HepG2 (cell line): ENCODE data around the gene PTGIS. TPM values are rescaled to one million over a fixed set of nuclear protein-coding genes. Genes with fewer than 3 reads are reported as not detected.

Experiments
- EED ChIP-seq: sonication (generic); formaldehyde crosslinking; IDR thresholded peaks from 2 replicates; pipeline ENCODE4 v1.5.0; 2020; ENCODE audit warnings: mild to moderate bottlenecking, missing genetic modification reagents
- MXD4 ChIP-seq: IDR thresholded peaks from 2 replicates; pipeline ENCODE4 v1.6.1; 2016; ENCODE audit warnings: mild to moderate bottlenecking, missing biosample characterization, missing genetic modification reagents
- RBM22 ChIP-seq: fragments of 200-400 bp; formaldehyde crosslinking; optimal IDR thresholded peaks from 2 replicates; pipeline ENCODE3; 2017; ENCODE audit warnings: mild to moderate bottlenecking, low read length, moderate library complexity
- SOX6 ChIP-seq, 2 experiments: fragments of 450-650 bp in 1 of 2; sonication (generic) in 1 of 2; formaldehyde crosslinking in 1 of 2; IDR thresholded peaks; 2 replicates each; pipeline versions ENCODE4 v1.4.0 to v1.6.1; 2017 to 2020; ENCODE audit warnings: antibody characterized with exemption in 1 of 2, mild to moderate bottlenecking in 1 of 2, missing genetic modification reagents in 1 of 2
- XRCC5 ChIP-seq: fragments of 200-400 bp; formaldehyde crosslinking; optimal IDR thresholded peaks from 2 replicates; pipeline ENCODE3; 2017; ENCODE audit warnings: mild to moderate bottlenecking, low read length
- ZFY ChIP-seq: sonication (generic); formaldehyde crosslinking; IDR thresholded peaks from 2 replicates; pipeline ENCODE4 v1.4.0; 2020; ENCODE audit warnings: missing genetic modification reagents
- ZNF121 ChIP-seq: sonication (generic); formaldehyde crosslinking; IDR thresholded peaks from 2 replicates; pipeline ENCODE4 v1.5.0; 2020; ENCODE audit warnings: mild to moderate bottlenecking, missing genetic modification reagents
- ZNF350 ChIP-seq: sonication (generic); formaldehyde crosslinking; IDR thresholded peaks from 2 replicates; pipeline ENCODE4 v1.4.0; 2020; ENCODE audit warnings: mild to moderate bottlenecking, low read depth, missing genetic modification reagents, borderline replicate concordance
- ZNF432 ChIP-seq: sonication (generic); formaldehyde crosslinking; IDR thresholded peaks from 2 replicates; pipeline ENCODE4 v1.5.0; 2020; ENCODE audit warnings: missing genetic modification reagents, mild to moderate bottlenecking, borderline replicate concordance
- ZNF512 ChIP-seq: sonication (generic); formaldehyde crosslinking; IDR thresholded peaks from 2 replicates; pipeline ENCODE4 v1.4.0; 2020; ENCODE audit warnings: mild to moderate bottlenecking, missing genetic modification reagents
- ZNF605 ChIP-seq: sonication (generic); formaldehyde crosslinking; IDR thresholded peaks from 2 replicates; pipeline ENCODE4 v1.8.0; 2022; ENCODE audit warnings: mild to moderate bottlenecking, missing genetic modification reagents
- ZNF652 ChIP-seq: IDR thresholded peaks from 2 replicates; pipeline ENCODE4 v1.6.1; 2016; ENCODE audit warnings: low read depth, borderline replicate concordance
- ZNF782 ChIP-seq: sonication (generic); formaldehyde crosslinking; IDR thresholded peaks from 2 replicates; pipeline ENCODE4 v1.4.0; 2020; ENCODE audit warnings: missing genetic modification reagents, mild to moderate bottlenecking, borderline replicate concordance
- polyA plus RNA-seq, 8 experiments: library from polyadenylated mRNA; depleted of rRNA in 3 of 8; stranded (reverse) in 7 of 8; unstranded in 1 of 8; fragments of >200 nt; fragmentation: Illumina TruSeq in 4 of 8; extraction: Trizol in 4 of 8; gene quantifications; 2 replicates each; pipeline versions ENCODE4 v1.2.1 to v1.2.3, GENCODE V29; 2011 to 2016; ENCODE audit warnings: low read depth in 4 of 8, missing spikeins in 1 of 8, mixed read lengths in 1 of 8; ENCODE audit not compliant: insufficient read depth in 1 of 8
- total RNA-seq, 5 experiments: library from RNA; depleted of rRNA; stranded (reverse); fragments of >200 nt; fragmentation: Illumina TruSeq; extraction: Trizol; gene quantifications; 2 replicates each; pipeline ENCODE4 v1.2.3, GENCODE V29; 2016; ENCODE audit warnings: low read depth in 1 of 5
- TF ChIP-seq, protein P1 (sequence below): sonication (generic); formaldehyde crosslinking; IDR thresholded peaks from 2 replicates; pipeline ENCODE4 v1.8.0; 2022; ENCODE audit warnings: low read depth, missing genetic modification reagents
- TF ChIP-seq, protein P2 (sequence below): sonication (generic); formaldehyde crosslinking; IDR thresholded peaks from 2 replicates; pipeline ENCODE4 v1.4.0; 2020; ENCODE audit warnings: low read depth, missing genetic modification reagents
- TF ChIP-seq, protein P3 (sequence below): sonication (generic); formaldehyde crosslinking; IDR thresholded peaks from 2 replicates; pipeline ENCODE4 v1.5.1; 2020; ENCODE audit warnings: mild to moderate bottlenecking, missing genetic modification reagents, borderline replicate concordance
- TF ChIP-seq, protein P4 (sequence below): IDR thresholded peaks from 2 replicates; pipeline ENCODE4 v1.4.0; 2020; ENCODE audit warnings: mild to moderate bottlenecking, missing genetic modification reagents

The PTGIS gene
- total and polyA plus RNA-seq, 2 of the 13 experiments (the other 11 are each of a cell fraction or from before 2014, with no cell fraction given) = not detected

GRCh38 chr20:49603209-49603627, 35.3 kb upstream of the PTGIS start (continued):
- TF ChIP-seq ZNF512 (peak; percentile 21; the same call in 1 of the 2 replicates), EED (0 out of 2 replicates have a peak, but pooled peaks have one; percentile 3), MXD4 (CRISPR knock-in tag) (peak; percentile 44; the same call in 1 of the 2 replicates), ZNF350 (CRISPR knock-in tag) (peak; percentile 65; the same call in 1 of the 2 replicates), ZNF121 (no peak), ZNF432 (CRISPR knock-in tag) (no peak), ZNF782 (CRISPR knock-in tag) (0 out of 2 replicates have a peak, but pooled peaks have one; percentile 38), ZFY (CRISPR knock-in tag) (peak; percentile 62; the same call in 1 of the 2 replicates), ZNF605 (peak; percentile 22; the same call in 1 of the 2 replicates), SOX6 (IDR thresholded peaks at IDR 0.05) (no peak), SOX6 (CRISPR knock-in tag; IDR thresholded peaks at IDR 0.05) (no peak), XRCC5 (peak; percentile 88), RBM22 (no peak), ZNF652 (CRISPR knock-in tag) (no peak)
- TF ChIP-seq, protein P1, sequence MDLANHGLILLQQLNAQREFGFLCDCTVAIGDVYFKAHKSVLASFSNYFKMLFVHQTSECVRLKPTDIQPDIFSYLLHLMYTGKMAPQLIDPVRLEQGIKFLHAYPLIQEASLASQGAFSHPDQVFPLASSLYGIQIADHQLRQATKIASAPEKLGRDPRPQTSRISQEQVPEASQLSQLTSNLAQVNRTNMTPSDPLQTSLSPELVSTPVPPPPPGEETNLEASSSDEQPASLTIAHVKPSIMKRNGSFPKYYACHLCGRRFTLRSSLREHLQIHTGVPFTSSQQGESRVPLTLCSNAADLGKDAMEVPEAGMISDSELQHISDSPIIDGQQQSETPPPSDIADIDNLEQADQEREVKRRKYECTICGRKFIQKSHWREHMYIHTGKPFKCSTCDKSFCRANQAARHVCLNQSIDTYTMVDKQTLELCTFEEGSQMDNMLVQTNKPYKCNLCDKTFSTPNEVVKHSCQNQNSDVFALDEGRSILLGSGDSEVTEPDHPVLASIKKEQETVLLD (CRISPR knock-in tag) = no peak
- TF ChIP-seq, protein P2, sequence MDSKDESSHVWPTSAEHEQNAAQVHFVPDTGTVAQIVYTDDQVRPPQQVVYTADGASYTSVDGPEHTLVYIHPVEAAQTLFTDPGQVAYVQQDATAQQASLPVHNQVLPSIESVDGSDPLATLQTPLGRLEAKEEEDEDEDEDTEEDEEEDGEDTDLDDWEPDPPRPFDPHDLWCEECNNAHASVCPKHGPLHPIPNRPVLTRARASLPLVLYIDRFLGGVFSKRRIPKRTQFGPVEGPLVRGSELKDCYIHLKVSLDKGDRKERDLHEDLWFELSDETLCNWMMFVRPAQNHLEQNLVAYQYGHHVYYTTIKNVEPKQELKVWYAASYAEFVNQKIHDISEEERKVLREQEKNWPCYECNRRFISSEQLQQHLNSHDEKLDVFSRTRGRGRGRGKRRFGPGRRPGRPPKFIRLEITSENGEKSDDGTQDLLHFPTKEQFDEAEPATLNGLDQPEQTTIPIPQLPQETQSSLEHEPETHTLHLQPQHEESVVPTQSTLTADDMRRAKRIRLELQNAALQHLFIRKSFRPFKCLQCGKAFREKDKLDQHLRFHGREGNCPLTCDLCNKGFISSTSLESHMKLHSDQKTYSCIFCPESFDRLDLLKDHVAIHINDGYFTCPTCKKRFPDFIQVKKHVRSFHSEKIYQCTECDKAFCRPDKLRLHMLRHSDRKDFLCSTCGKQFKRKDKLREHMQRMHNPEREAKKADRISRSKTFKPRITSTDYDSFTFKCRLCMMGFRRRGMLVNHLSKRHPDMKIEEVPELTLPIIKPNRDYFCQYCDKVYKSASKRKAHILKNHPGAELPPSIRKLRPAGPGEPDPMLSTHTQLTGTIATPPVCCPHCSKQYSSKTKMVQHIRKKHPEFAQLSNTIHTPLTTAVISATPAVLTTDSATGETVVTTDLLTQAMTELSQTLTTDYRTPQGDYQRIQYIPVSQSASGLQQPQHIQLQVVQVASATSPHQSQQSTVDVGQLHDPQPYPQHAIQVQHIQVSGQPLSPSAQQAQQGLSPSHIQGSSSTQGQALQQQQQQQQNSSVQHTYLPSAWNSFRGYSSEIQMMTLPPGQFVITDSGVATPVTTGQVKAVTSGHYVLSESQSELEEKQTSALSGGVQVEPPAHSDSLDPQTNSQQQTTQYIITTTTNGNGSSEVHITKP = no peak
- TF ChIP-seq, protein P3, sequence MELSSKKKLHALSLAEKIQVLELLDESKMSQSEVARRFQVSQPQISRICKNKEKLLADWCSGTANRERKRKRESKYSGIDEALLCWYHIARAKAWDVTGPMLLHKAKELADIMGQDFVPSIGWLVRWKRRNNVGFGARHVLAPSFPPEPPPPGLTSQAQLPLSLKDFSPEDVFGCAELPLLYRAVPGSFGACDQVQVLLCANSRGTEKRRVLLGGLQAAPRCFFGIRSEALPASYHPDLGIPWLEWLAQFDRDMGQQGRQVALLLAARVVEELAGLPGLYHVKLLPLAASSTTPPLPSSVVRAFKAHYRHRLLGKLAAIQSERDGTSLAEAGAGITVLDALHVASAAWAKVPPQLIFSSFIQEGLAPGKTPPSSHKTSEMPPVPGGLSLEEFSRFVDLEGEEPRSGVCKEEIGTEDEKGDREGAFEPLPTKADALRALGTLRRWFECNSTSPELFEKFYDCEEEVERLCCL (CRISPR knock-in tag) = no peak
- TF ChIP-seq, protein P4, sequence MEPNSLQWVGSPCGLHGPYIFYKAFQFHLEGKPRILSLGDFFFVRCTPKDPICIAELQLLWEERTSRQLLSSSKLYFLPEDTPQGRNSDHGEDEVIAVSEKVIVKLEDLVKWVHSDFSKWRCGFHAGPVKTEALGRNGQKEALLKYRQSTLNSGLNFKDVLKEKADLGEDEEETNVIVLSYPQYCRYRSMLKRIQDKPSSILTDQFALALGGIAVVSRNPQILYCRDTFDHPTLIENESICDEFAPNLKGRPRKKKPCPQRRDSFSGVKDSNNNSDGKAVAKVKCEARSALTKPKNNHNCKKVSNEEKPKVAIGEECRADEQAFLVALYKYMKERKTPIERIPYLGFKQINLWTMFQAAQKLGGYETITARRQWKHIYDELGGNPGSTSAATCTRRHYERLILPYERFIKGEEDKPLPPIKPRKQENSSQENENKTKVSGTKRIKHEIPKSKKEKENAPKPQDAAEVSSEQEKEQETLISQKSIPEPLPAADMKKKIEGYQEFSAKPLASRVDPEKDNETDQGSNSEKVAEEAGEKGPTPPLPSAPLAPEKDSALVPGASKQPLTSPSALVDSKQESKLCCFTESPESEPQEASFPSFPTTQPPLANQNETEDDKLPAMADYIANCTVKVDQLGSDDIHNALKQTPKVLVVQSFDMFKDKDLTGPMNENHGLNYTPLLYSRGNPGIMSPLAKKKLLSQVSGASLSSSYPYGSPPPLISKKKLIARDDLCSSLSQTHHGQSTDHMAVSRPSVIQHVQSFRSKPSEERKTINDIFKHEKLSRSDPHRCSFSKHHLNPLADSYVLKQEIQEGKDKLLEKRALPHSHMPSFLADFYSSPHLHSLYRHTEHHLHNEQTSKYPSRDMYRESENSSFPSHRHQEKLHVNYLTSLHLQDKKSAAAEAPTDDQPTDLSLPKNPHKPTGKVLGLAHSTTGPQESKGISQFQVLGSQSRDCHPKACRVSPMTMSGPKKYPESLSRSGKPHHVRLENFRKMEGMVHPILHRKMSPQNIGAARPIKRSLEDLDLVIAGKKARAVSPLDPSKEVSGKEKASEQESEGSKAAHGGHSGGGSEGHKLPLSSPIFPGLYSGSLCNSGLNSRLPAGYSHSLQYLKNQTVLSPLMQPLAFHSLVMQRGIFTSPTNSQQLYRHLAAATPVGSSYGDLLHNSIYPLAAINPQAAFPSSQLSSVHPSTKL (CRISPR knock-in tag) = peak; percentile 61
